SH-SY5Y (cell line): ENCODE measurements around the gene ITPR2.

ENCODE experiments used
- GATA2 ChIP-seq: IDR thresholded peaks from 2 replicates; pipeline ENCODE4 v1.6.1; 2011; ENCODE audit warnings: mild to moderate bottlenecking, low read depth, low read length
- GATA3 ChIP-seq: IDR thresholded peaks from 2 replicates; pipeline ENCODE4 v1.6.1; 2011; ENCODE audit warnings: low read depth, mild to moderate bottlenecking, low read length, moderate library complexity

GRCh38 chr12:26556916-26557315 is 276.1 kb downstream of the ITPR2 start:
- TF ChIP-seq GATA2, result no peak
- no peak for TF ChIP-seq GATA3
